IPS-18c (cell line): ENCODE data around the gene MTG2.

Experiments used
- H3K4me3 ChIP-seq: 2 replicates; pipeline ENCODE4 v1.7.0; 2013; ENCODE audit warnings: low read depth, mild to moderate bottlenecking, low read length, moderate library complexity; ENCODE audit not compliant: insufficient read depth
- H3K9me3 ChIP-seq: one replicate; pipeline ENCODE4 v1.6.1; 2013; ENCODE audit warnings: mild to moderate bottlenecking, low read length, moderate library complexity; ENCODE audit not compliant: control insufficient read depth, insufficient read depth

The MTG2 gene

DNA sequence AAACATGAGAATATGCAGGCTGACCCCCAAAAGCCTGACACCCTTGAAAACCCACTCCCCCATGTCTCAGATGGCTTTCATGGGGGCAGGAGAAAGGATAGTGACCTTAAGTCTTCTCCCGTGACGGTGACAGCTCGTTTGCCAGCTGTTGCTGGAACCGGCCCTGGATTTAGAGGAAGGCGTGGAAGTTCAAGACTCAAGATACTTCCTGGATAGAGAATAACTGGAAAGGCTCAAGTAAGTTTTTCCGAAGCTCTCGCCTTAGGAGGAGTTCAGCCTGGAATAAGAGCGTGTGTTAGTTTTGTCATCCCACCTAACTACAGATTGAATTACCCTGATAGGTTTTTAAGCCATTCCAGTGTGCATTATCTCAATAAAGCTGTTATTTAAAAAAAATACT, 11.6 kb upstream of the MTG2 start:
- Histone ChIP-seq H3K9me3 (no peaks in the 10 kb centered on the region), H3K4me3 (no peak overlapping the region)

DNA sequence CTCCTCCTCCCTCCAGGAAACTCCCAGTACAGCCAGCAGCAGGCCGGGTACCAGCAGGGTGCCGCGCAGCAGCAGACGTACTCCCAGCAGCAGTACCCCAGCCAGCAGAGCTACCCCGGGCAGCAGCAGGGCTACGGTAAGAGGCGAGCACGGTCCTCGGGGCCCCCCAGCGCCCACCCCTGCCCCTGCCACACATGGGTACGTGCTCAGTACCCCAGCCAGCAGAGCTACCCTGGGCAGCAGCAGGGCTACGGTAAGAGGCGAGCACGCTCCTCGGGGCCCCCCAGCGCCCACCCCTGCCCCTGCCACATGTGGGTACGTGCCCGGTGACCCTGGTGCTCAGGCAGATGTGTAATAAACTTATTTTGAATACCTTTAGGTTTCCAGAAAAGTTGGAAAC, 10.2 kb upstream of the MTG2 start:
- H3K4me3 ChIP-seq = no peak overlapping the region

DNA sequence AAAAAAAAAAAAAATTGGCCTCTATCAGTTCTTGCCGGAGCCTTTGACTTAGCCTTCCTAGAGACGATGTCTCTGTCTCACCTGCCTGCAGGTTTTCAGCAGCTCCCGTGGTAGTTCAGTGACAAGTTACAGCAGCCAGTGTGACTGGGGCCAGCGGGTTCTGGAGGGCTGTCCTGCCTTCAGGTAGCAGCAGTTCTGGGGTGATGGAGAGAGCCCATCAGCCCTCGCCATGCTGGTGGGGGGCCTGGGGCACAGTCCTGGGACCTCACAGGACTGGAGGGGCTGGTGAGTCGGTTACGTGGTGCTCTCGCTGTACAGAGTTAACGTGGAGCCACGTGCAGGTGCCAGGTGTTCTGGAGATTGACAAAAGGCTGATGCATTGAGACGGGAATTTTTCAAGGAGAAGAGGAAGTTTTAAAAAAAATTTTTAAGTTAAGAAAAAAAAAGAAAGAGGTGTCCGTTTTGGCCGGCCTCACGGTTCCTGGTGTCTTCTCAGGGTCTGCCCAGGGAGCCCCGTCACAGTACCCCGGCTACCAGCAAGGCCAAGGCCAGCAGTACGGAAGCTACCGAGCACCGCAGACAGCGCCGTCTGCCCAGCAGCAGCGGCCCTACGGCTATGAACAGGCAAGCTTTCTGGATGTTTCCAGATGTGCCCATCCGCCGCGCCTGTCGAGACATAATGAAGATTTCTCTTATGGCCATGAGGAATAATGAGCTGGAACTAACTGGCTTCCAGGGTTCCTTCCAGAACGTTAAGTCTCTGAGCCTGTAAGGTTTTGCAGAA, 8.6 kb upstream of the MTG2 start:
- Histone ChIP-seq H3K9me3 (no peaks in the 10 kb centered on the region), H3K4me3 (no peak overlapping the region)

More for the DNA sequence above, 10.2 kb upstream of the MTG2 start:
- H3K9me3 ChIP-seq = no peaks in the 10 kb centered on the region

DNA sequence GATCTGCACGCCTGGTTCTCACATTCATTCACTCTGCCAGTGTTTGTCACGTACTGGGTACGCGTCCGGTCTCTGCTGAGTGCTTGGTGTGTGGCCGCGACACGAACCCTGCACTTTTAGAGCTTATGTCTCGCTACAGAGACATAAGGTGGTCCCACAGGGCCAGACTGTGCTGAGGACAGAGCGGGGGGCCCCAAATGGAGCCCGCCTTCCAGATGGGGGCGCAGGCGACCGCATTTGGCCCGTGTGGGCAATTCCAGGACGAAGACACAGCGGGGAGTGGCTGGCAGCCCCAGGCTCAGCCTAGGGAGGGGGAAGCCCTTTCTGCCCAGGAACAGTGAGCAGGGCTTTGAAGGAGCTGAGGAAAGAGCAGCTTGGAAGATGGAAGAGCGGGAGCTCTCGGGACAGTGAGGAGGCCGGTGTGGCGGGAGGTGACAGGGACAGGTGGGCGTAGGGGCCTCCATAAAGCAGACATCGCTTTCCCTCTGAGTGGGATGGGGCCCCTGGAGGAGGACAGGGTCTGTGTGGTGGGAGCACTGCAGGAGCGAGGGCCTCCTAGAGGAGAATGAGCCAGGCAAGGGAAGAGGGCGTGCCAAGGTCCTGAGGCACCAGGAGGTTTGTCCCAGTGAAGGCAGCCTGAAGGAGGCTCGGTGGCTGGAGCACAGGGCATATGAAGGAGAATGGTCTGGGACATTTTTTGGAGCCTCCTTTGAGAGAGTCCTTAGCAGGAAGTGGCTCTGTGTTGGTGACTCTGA, 7.8 kb upstream of the MTG2 start:
- H3K4me3 ChIP-seq = no peak overlapping the region

DNA sequence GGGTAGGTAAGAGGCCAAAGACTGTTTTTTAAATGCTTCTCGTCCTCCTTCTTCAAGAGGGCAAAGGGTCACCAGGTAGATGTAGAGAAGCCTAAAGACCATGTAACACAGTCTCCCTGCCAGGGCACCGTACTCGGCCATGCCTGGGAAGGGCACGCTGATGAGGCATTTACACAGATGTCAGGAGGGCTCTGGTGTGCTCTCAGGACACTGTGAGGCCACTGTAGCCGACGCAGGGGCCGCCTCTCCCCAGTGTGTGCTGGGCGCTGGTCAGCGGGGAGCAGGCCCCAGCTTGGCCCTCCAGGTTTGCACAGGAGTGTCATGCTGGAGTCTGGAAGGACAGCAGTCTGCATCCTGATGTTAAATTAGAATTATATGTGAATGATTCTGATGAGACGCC, 7.1 kb upstream of the MTG2 start:
- H3K9me3 ChIP-seq = no peaks in the 10 kb centered on the region
- H3K4me3 ChIP-seq = no peak overlapping the region

More for the DNA sequence above, 7.8 kb upstream of the MTG2 start:
- H3K9me3 ChIP-seq = no peaks in the 10 kb centered on the region

DNA sequence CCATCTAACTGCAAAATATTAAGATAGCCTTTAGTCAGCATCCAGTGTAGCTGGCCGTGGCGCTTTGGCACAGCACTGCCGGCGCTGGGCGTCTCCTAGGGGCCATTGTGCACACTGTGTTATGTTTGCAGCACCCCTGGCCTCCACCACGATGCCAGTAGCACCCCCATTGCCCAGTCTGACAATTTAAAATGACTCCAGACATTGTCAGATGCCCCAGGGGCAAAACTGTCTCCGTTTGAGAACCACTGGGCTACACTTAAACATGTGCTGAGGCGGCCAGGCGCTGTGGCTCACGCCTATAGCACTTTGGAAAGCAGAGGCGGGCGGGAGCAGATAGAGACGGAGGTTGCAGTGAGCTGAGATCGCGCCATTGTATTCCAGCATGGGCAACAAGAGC, 6.0 kb upstream of the MTG2 start:
- Histone ChIP-seq H3K4me3 (no peak overlapping the region), H3K9me3 (no peaks in the 10 kb centered on the region)

DNA sequence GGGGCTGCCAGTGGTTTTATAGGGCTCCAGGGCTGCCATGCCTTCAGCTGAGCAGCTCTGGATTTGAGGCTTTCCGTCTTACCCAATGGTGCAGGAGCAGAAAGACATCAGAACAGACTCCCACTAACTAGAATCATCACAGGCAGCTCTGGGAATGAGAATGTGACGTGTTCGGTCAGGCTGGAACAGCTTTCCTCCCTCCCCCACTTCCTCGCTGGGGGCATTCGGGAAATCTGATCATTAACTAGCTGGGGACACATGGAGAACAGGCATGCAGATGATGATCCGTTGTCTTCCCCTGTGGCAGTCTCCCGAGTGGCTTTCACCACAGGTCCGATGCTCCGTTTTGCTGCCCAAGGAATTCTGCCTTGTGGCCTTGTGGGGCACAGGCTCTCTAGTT, 5.5 kb upstream of the MTG2 start:
- H3K4me3 ChIP-seq = no peak overlapping the region
- no peaks in the 10 kb centered on the region for H3K9me3 ChIP-seq

DNA sequence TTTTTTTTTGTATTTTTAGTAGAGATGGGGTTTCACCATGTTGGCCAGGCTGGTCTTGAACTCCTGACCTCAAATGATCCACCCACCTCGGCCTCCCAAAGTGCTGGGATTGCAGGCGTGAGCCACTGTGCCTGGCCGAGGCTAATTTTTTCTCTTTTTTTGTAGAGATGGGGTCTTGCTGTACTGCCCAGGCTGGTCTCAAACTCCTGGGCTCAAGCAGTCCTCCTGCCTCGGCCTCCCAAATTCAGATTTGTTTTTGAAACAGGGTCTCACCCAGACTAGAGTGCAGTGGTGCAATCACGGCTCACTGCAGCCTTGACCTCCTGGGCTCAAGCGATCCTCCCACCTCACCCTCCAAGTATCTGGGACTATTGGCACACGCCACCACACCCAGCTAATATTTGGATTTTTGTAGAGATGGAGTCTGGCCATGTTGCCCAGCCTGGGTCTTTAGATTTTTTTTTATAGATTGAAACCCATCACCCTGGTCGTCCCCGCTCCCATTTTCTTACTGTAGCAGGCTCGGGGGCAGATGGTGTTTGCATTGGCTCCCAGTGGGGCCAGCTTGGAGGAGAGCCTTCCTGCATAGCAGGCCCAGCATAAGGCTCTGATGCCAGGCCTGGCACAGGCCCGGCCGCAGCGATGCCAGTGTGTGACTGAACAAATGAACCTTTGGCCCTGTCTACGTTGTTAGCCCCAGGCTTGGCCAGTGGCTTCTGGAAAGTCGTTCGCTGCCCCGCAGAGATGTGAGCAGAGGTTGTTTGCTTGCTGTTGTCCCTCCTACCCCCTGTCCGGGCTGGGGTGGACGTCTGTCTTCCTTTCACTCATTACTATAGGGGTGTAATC, 4.3 kb upstream of the MTG2 start:
- Histone ChIP-seq H3K9me3 (no peaks in the 10 kb centered on the region), H3K4me3 (no peak overlapping the region)

DNA sequence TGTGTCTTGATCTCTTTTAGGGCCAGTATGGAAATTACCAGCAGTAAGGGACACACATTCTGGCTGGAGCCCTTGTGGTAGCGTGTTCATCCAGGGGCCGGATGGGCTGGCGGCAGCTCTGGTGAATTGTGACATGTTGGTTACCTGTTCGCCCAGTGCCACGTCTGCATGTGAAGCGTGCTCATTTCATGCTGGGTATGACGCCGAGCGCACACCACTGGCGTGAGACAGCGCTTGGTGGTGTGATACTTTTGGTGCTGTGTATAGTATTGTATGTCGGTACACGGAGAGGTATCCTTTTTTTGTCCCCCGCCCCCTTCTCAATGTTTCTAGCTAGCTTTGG, 3.7 kb upstream of the MTG2 start:
- Histone ChIP-seq H3K4me3 (no peak overlapping the region), H3K9me3 (no peaks in the 10 kb centered on the region)

DNA sequence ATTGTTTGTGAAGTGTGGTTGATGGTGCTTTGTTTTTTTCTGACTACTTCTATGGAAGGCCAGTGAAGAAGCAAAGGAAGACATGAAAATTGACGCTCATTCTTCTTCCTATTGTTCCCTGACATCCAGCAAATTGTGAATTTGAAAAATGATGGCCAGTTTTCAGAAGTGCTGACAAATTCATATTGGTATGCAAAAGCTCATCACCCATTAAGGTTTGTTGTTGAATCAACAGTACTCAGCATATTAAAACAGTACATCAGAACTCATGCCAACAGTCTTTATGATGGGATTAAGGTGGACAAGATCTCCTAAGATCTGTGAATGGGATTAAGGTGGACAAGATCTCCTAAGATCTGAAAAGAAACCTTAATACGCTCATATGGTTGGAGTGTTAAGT, 1.0 kb upstream of the MTG2 start:
- H3K4me3 ChIP-seq = peak overlapping the region; percentile 97; the same call in 1 of the 2 replicates
- H3K9me3 ChIP-seq = no peaks in the 10 kb centered on the region

DNA sequence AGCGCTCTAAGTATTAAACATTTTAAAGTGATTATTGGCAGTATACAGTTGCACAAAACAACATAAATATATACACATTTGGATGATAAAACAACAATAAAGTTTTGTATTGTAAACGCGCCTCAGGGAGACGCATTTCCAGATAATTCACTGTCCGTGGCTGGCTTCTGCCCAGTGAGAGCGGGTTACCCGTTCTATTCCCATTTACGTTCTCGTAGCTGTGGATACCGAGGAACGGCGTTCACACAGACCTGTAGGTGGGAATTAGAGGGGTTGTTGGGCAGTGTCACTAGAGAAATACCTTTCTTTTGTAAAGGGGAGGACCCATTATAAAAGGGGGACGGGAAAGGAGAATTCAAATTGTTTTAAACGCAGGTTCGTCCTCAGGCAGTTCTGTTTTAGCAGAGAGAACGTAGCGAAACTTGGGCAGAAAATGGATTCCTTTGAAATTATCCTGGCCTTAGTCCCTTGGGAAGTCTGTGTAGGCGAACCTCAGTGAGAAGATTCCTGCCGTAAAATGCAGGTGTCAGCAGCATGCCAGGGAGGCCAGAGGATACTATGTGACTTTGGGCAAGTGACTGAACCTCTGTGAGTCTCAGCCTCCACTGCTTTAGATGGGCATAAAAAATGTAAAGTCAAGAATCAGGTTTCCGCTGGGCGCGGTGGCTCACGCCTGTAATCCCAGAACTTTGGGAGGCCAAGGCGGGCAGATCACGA, 756 bp downstream of the MTG2 start:
- Histone ChIP-seq H3K9me3 (no peaks in the 10 kb centered on the region), H3K4me3 (peak overlapping the region; percentile 97)

DNA sequence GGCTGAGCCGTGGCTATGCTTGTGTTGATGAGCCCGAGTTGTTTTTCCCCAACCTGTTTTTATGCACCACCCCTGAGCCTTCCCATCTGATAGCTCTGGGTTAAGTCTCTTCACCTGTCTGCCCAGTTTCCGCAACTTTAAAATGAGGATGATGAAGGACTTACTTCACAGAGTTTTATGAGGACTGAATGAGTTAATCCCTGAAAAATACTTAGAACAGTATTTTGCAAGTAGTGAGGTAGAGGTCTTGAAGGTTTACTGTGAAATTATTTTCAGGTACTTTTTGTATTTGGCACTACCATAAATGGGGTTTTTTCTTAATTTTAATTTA, 3.2 kb downstream of the MTG2 start:
- Histone ChIP-seq H3K4me3 (no peak overlapping the region), H3K9me3 (no peaks in the 10 kb centered on the region)

DNA sequence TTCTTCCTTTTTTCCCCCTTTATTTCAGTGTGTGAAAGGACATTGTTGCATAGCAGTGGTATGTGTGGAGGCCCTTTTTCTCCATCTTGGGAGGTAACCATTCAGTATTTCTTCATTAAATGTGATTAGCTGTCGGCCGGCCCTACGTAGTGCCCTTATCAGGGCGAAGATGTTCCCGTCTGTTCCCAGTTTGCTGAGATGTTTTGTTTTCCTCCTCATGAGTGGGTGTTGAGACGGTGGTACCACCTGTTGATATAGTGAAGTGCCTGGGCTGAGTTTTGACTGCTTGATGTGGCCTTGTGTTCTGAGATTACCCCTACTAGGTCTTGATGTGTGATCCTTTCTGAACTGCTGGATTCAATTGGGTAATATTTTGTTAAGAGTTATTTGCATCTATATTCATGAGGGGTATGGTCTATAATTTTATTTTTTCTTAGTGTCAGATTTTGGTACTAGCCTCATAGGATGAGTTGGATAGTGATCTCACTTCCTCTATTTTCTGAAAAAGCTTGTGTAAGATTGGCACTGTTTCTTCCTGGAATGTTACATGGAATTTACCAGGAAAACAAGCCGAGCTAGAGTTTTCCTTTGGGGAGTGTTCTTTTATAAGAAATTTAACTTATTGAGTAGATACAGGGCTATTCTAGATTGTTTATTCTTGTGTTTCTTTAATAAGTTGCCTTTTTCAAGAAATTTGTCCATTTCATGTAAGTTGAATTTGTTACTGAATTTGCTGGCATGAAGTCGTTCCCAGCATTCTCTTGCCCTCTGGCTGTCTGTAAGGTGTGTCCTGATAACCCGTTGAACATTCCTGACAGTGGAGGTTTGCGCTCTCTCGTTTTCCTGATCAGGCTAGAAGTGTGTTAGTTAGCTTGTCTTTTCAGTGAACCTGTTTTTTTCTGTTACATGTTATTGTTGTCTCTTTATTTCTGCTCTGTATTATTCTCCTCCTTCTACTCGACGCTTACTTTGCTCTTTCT, 4.3 kb downstream of the MTG2 start:
- no peaks in the 10 kb centered on the region for H3K9me3 ChIP-seq
- H3K4me3 ChIP-seq = no peak overlapping the region

DNA sequence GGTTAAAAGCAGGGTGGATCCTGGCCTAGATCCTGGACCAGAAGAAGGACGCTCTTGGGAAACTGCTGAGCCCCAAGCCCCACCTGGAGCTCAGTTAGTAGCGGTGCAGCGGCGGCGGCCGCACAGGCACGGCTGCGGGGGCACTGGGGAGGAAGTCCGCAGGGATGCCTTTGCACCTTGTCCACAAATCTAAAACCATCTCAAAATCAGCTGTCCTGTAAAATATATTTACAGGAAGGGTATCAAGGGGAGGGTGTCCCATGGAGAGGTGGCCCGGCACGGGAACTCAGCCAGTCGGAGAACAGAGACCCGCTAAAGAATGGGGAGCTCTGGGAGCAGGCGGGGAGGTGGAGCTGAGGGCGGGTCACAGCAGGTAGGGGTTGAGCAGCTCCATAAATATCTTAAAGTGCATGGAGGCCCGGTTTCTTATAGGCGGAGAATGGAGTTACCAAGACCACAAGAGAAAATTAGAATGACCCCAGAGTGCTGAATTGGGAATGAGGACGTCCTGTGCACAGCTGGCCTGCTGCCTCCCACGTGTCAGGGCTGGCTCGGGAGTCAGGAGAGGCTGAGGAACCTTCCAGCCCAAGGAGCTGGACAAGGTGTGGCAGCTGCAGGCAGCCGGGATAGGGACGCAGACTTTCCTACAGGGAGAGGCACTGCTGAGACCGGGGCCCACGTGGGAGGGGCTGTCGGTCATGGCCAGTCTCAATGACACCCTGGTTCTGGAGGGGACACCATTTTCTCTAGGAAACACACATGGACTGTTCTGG, 8.0 kb downstream of the MTG2 start:
- no peaks in the 10 kb centered on the region for H3K9me3 ChIP-seq
- H3K4me3 ChIP-seq = no peak overlapping the region

DNA sequence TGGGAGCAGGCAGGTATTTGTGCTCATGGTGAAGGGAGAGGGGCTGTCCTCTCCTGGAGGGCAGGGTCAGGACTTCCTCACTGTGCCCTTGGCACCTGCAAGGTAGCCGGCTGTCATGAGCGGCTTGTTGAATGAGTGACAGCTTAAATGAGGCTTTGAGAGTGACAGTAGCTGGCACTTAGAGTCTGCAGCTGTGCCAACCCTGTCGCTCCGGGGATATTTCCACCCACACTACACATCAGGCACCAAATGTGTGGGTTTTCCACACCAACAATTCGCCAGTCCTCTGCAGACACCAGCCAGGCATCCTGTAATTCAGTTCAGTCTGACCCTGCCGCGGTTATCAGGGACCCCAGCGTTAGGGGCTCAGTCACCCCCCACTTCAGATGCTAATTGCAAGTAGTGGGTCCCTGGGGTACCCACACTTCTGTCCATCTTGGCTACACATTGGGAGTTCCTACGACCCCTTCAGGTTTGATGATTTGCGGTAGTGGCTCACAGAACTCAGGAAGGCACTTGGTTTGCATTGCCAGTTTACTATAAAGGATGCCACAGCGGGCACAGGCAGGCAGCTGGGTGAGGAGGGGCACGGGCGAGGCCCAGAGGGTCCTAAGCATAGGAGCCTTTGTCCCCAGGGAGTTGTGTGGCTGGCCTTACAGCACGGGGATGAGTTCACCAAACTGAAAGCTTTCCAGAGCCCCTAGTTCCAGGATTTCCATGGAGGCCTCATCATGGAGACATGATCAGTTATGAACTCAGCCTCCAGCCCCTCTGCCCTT, 9.1 kb downstream of the MTG2 start:
- no peaks in the 10 kb centered on the region for H3K9me3 ChIP-seq
- no peak overlapping the region for H3K4me3 ChIP-seq
